GM19193 (cell line): ENCODE measurements around the gene MNDA.

Experiments
- POLR2A ChIP-seq: IDR thresholded peaks from 4 replicates; pipeline ENCODE4 v1.6.1; 2011; ENCODE audit not compliant: insufficient read depth, insufficient read length; ENCODE audit errors: extremely low read depth

MNDA gene

DNA sequence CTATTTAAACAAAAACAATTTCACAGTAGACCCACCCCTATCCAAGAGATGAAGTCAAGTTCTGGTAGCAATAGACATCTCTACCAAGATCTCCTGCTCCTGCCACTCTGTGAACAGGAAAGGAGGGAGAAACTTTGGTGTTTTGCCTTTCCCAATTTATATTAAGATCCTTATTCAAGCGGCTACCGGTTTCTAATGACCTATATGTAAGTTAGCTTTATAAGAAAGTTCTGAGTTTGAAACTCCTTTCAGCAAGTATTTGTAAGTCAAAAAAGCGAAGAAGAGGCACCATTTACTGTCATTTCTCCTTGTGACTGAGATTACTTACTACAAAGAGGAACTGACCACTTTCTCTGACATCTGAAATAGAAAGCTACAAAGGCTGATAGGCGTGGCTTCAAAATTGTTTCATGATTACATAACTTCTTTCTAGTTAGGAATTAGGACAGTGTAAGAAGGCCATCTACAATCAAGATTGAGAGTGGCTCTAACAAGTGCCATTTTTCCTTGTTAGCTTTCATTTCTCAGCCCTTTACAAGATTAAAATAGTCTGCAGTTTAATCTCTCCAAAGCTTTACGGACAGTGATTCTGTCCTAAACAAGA is at the start of gene MNDA:
TSS of gene MNDA (plus strand) at position 448 of the 604 bp plus-strand sequence. CDS start 10,803 bp downstream, outside the sequence.
- peak; percentile 31 for TF ChIP-seq POLR2A

DNA sequence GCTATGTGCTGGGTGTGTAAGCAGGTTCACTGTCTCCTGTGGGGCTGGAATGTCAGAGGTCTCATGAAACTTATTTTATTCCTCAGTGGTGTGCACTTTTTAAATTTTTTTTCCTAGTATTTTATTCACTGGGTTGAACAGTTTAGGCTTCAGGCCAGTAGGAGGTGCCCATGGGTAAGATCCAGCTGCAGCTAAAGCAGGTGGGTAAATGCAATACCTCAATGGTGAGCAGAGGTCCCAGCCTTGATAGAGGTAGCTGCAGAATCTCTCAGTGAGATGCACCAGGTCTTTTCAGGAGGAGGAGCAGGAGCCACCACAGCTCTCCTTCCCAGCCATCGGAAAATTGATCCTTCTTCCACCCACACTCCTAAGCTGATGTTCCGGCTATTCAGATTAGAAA is 37.5 kb upstream of the MNDA start:
- no peak for TF ChIP-seq POLR2A

DNA sequence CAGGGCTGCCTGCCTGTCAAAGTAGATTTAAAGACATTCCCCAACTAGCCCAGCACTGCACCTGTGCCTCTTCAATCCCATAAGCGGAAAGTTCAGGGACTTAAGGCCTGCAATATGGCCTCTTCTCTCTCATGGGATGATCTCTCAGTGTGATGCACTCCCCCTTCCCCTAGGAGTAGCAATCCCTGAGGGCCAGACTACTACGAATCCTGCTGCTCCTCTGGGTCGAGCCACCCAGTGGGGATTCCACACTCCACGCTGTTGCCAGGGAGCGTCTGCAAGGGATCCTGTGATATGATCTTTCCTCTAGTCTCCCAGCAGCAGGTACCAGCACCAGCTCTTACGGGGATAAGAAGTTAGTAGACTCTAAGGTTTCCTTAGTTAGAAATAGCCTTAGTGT is 36.9 kb upstream of the MNDA start:
- TF ChIP-seq POLR2A, result no peak

DNA sequence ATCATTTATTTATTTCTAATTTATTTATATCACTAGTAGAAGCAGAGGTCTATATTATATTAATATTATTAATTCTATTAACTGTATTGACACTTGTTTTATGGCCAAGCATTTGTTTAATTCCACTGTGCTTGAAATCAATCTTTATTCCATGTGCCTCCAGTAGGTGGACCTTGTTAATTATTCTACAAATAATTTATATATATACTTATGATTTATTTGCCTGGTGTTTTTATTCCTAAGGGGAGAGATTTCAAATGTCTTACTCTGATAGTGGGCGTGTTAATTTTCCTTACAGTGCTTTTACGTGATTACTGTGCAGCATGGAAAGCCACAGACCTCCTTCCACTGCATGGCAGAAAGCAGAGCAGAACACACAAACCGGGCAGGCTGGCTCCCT is 32.6 kb upstream of the MNDA start:
- no peak for TF ChIP-seq POLR2A

DNA sequence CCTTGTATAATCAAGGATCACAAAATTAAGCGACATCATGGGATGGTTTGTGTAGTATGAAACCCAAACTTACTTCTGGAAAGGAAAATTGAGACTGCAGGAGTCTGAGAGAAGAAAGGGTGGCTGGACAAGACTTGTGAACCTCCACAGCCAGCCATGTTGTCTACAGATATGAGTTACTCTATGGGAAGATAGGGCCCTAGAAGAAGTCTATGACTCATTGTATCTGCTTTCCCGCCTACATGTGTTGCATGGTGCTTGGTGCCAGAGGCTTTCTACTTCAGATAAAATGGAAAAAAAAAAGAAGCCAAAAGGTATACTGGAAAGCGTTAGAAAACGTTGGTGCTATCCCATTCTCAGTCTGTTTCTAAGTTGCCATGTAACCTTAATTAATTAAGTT is 31.5 kb upstream of the MNDA start:
- TF ChIP-seq POLR2A, result no peak

- no peak for TF ChIP-seq POLR2A
Measured at GRCh38 chr1:158800526-158800925, 30.6 kb upstream of the MNDA start.

DNA sequence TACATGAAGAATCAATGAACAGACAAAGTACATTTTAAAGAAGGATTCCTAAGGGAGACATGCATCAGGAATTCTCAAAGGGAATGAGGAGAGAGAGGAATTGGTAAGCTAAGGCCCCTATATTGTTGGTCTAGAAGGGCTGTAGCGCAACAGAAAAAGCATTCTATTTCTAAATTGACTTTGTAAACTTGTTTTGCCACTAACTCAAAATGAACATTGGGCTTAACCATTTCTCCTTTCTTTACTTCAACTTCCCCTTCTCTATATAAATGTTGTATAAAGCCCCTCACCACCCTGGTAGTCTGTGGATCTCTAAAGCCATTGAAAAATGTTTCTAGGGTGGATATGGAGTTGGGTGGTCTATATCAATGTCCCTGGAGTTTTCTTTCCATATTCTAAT is 29.8 kb upstream of the MNDA start:
- TF ChIP-seq POLR2A, result no peak

- no peak for TF ChIP-seq POLR2A
Measured at GRCh38 chr1:158803678-158804077, 27.5 kb upstream of the MNDA start.

DNA sequence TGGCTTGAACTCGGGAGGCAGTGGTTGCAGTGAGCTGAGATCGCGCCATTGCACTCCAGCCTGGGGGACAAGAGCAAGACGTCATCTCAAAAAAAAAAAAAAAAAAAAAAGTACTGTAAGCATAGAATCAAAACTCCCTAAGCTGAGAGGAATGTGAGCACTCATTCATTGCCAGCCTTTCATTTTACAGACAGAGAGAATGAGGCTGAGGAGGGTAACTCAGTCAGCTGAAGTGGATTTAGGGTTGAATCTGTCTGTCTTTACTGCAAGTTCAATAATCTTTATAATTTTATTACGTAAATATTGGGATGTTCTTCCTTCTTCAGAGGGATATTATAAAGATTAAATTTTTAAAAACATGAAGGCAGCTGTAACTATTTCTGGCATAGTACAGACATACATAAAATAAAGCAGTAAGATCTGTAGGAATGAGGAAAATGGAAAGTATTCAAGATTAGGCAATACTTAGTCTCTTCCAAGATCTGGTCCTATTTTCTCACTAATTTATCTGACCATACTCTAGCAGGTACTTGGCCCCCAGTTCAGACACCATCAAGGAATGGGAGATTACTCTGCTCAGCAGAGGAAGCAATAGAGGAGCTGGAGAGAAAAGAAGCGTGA is 24.1 kb upstream of the MNDA start:
- TF ChIP-seq POLR2A, result no peak

GRCh38 chr1:158809256-158809655 is 21.9 kb upstream of the MNDA start:
- no peak for TF ChIP-seq POLR2A

GRCh38 chr1:158809862-158810261 is 21.3 kb upstream of the MNDA start:
- no peak for TF ChIP-seq POLR2A

GRCh38 chr1:158810311-158810710 is 20.8 kb upstream of the MNDA start:
- TF ChIP-seq POLR2A, result no peak

GRCh38 chr1:158812336-158812735 is 18.8 kb upstream of the MNDA start:
- no peak for TF ChIP-seq POLR2A

DNA sequence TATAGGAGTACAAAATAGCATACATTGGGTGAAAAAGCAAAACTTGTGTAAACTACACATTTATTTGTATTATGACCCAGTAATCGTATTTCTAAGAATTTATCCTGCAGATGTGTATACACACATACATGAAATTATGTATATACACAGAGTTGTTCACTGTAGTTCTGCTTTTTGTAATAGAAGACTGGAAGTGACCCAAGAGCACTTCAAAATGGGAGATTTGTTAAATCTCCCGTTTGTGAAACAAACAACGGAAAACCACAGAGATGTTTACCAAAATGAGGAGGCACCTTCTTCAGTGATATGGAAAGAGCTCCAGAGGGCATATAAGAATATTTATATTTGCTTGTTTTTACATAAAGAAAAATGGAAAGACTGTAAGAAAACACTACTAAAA is 18.0 kb upstream of the MNDA start:
- no peak for TF ChIP-seq POLR2A

GRCh38 chr1:158814970-158815369 is 16.2 kb upstream of the MNDA start:
- no peak for TF ChIP-seq POLR2A

GRCh38 chr1:158818560-158818959 is 12.6 kb upstream of the MNDA start:
- no peak for TF ChIP-seq POLR2A

DNA sequence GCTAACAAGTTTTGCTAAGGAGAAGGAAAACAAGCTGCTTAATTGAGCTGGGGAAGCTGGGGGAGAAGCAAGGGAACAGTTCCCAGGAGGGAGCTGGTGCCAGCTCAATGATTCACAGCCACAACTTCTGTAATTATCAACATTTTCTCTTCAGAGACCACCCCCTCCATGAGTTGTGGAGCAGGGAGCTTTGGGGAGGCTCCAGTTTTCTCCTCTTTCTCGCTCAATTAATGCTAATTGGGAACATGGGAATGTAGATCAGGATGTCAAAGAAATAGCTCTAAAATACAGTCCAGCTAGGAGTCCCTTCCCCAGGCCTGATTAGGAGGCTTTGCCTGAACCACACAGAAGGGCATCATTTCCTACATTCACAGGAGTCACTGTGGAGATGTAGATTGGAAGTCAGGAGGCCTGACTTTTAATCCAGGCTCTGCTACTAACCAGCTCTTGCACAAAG is 12.1 kb upstream of the MNDA start:
- TF ChIP-seq POLR2A, result no peak
